ENCODE measurements around the gene CLEC9A. TPM values are rescaled to one million over a fixed set of nuclear protein-coding genes. Genes with fewer than 3 reads are reported as not detected.

The CLEC9A gene
- total and polyA plus RNA-seq, 2 of the 8 experiments (the other 6 are each of a cell fraction or from before 2014, with no cell fraction given), result not detected

DNA sequence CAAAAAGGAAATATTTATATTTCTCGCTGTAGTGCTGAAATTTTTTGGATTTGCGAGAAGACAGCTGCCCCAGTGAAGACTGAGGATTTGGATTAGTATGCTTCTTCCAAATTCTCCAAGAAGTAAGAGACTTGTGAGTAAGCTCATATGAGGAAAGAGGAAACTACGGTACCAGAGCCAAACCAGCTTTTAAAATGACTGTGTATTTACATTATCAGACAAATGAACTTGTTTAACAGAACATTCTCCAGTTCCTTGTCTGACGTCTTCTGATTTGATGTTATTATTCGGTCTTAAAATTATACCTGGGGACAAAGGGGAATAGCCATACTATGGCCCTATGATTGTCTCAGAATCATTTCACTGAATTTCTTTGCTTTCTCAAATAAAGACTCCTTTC lies 12.1 kb upstream of the CLEC9A start:
- Histone ChIP-seq H3K4ac (replicated peaks; ENCODE audit: insufficient read length, low read depth, low read length) (no peak overlapping the region), H3K79me2 (ENCODE audit: control insufficient read depth in 1 of 2, insufficient read depth in 2 of 2, low read length in 2 of 2) (no peaks in the 10 kb centered on the region), H3K23ac (ENCODE audit: insufficient read length) (no peak overlapping the region), H3K23me2 (ENCODE audit: low read depth, low read length) (no peaks in the 10 kb centered on the region), H3K4me2 (ENCODE audit: insufficient read depth in 1 of 2, low read depth in 2 of 2, low read length in 2 of 2) (no peak overlapping the region), H2BK15ac (ENCODE audit: low read length) (no peak overlapping the region), H2BK12ac (ENCODE audit: low read depth, low read length) (no peak overlapping the region), H2BK120ac (replicated peaks; ENCODE audit: low read depth, low read length) (no peak overlapping the region), H3K36me3 (ENCODE audit: control insufficient read depth in 2 of 4, insufficient read depth in 4 of 4, low read length in 3 of 4) (no peaks in the 10 kb centered on the region), H3K56ac (replicated peaks; ENCODE audit: insufficient read length, low read depth, low read length) (no peak overlapping the region), H3K27ac (ENCODE audit: low read depth, low read length) (no peak overlapping the region), H3K79me1 (ENCODE audit: low read depth, low read length) (no peaks in the 10 kb centered on the region), H4K5ac (ENCODE audit: insufficient read length, low read depth, low read length) (no peak overlapping the region), H2AFZ (ENCODE audit: low read length) (no peak overlapping the region), H3K27me3 (replicated peaks in 1 of 4; ENCODE audit: control insufficient read depth in 3 of 4, extremely low read depth in 1 of 4, insufficient read depth in 3 of 4, low read length in 3 of 4) (no peaks in the 10 kb centered on the region), H3K18ac (ENCODE audit: extremely low read depth, low read length) (no peak overlapping the region), H4K20me1 (replicated peaks in 1 of 2; ENCODE audit: control insufficient read depth in 1 of 2, insufficient read depth in 2 of 2, low read length in 2 of 2) (no peaks in the 10 kb centered on the region), H4K8ac (ENCODE audit: extremely low read depth, insufficient read depth, low read length) (no peak overlapping the region), H2AK5ac (ENCODE audit: low read depth, low read length) (no peak overlapping the region), H3K4me3 (ENCODE audit: extremely low read depth in 1 of 4, insufficient read depth in 2 of 4, low read depth in 3 of 4, low read length in 4 of 4) (no peak overlapping the region), H4K91ac (replicated peaks; ENCODE audit: insufficient read length, low read length) (no peak overlapping the region), H2BK20ac (ENCODE audit: low read length) (no peak overlapping the region), H2BK5ac (ENCODE audit: low read depth, low read length) (no peak overlapping the region), H3K14ac (ENCODE audit: insufficient read length) (no peak overlapping the region), H3K4me1 (replicated peaks in 1 of 4; ENCODE audit: control insufficient read depth in 3 of 4, insufficient read depth in 4 of 4, low read length in 3 of 4) (peaks cover 0 to 3% (median 0%) of the 10 kb centered on the region in 4 experiments; a peak in 3 of 7 replicates), H3K9ac (replicated peaks in 1 of 4; ENCODE audit: extremely low read depth in 1 of 4, low read depth in 3 of 4, low read length in 3 of 4) (no peak overlapping the region), H3K9me3 (ENCODE audit: insufficient read depth in 2 of 2, low read depth in 1 of 2, low read length in 1 of 2) (no peaks in the 10 kb centered on the region)
- FAIRE-seq (no peak), DNase-seq (ENCODE audit: low read depth in 1 of 2, low spot score in 2 of 2) (no peak)
- ChIA-PET POLR2A (ENCODE audit: partially characterized antibody) (no interaction called here), CTCF (ENCODE audit: partially characterized antibody) (interaction anchor here (0.7 to 2.2 kb wide), 6 partner anchors 8 to 268 kb away, joined by 3 to 13 read pairs (median 4); partner anchors contain the start of gene CLEC12B)
- TF ChIP-seq POLR2AphosphoS5 (IDR thresholded peaks at IDR 0.05; ENCODE audit: low read depth, low read length) (no peak), TEAD4 (IDR thresholded peaks at IDR 0.05; ENCODE audit: low read depth, low read length) (no peak), SP2 (IDR thresholded peaks at IDR 0.05; ENCODE audit: low read length) (no peak), CBX5 (IDR thresholded peaks at IDR 0.05; ENCODE audit: low read depth, low read length) (no peak), RNF2 (IDR thresholded peaks at IDR 0.05; ENCODE audit: borderline replicate concordance, low read depth, low read length, missing control alignments, poor library complexity, severe bottlenecking) (no peak), CBX8 (IDR thresholded peaks at IDR 0.05; ENCODE audit: borderline replicate concordance, low read depth, low read length) (no peak)
- TF ChIP-seq, protein P1, sequence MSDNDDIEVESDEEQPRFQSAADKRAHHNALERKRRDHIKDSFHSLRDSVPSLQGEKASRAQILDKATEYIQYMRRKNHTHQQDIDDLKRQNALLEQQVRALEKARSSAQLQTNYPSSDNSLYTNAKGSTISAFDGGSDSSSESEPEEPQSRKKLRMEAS (IDR thresholded peaks at IDR 0.05), result no peak
- 93% methylated on average over 5 of the region's 5 CpGs; no CpG with 5 or more reads in 1 of the 2 experiments for WGBS, 2 experiments (ENCODE audit: extremely low coverage in 1 of 2, insufficient coverage in 1 of 2, insufficient read length in 1 of 2, insufficient replicate concordance in 2 of 2, low coverage in 1 of 2, low lambda C conversion rate in 2 of 2, missing lambda C conversion rate in 1 of 2)
